GM23338 (cell line): Measurements from ENCODE around the gene SFMBT2. TPM values are rescaled to one million over a fixed set of nuclear protein-coding genes. Genes with fewer than 3 reads are reported as not detected.

Experiments
- ATAC-seq: fragments of 200-7000 bp; cut with Tn5 transposase; 3 replicates; pipeline ENCODE4 v1.9.1; 2020
- DNase-seq: peaks from one replicate; pipeline ENCODE4 v3.0.0-alpha.2; 2015; ENCODE audit warnings: low spot score
- H2AFZ ChIP-seq: fragments of 200-600 bp; sonication (generic); 2 replicates; pipeline ENCODE4 v1.8.0; 2016; ENCODE audit warnings: antibody characterized with exemption, mild to moderate bottlenecking, moderate library complexity
- H3F3A ChIP-seq: fragments of 200-600 bp; sonication (generic); replicated peaks from 2 replicates; pipeline ENCODE4 v1.8.0; 2017; ENCODE audit warnings: antibody characterized with exemption, mixed run types, low read depth
- H3K27ac ChIP-seq: fragments of 200-600 bp; sonication (generic); 2 replicates; pipeline ENCODE4 v1.6.1; 2016; ENCODE audit warnings: low read depth
- H3K27me3 ChIP-seq: fragments of 200-600 bp; sonication (generic); 2 replicates; pipeline ENCODE4 v1.8.0; 2016; ENCODE audit warnings: mild to moderate bottlenecking, mixed run types, moderate library complexity; ENCODE audit not compliant: insufficient read depth
- H3K36me3 ChIP-seq: fragments of 200-600 bp; sonication (generic); 2 replicates; pipeline ENCODE4 v1.8.0; 2016; ENCODE audit warnings: mild to moderate bottlenecking; ENCODE audit not compliant: insufficient read depth
- H3K4me1 ChIP-seq: fragments of 200-600 bp; sonication (generic); 2 replicates; pipeline ENCODE4 v1.8.0; 2016; ENCODE audit warnings: mild to moderate bottlenecking, moderate library complexity; ENCODE audit not compliant: insufficient read depth
- H3K4me2 ChIP-seq: fragments of 200-600 bp; sonication (generic); 2 replicates; pipeline ENCODE4 v1.7.1; 2017; ENCODE audit warnings: mixed run types
- H3K4me3 ChIP-seq: fragments of 200-600 bp; sonication (generic); 2 replicates; pipeline ENCODE4 v1.6.1; 2016; ENCODE audit warnings: mixed run types
- H3K79me2 ChIP-seq: fragments of 200-600 bp; sonication (generic); replicated peaks from 2 replicates; pipeline ENCODE4 v1.8.0; 2017; ENCODE audit warnings: mild to moderate bottlenecking; ENCODE audit not compliant: insufficient read depth
- H3K9me2 ChIP-seq: fragments of 200-600 bp; sonication (generic); 2 replicates; pipeline ENCODE4 v1.8.0; 2017; ENCODE audit not compliant: insufficient read depth
- H4K20me1 ChIP-seq: fragments of 200-600 bp; sonication (generic); replicated peaks from 2 replicates; pipeline ENCODE4 v1.8.0; 2017; ENCODE audit warnings: mild to moderate bottlenecking; ENCODE audit not compliant: insufficient read depth
- H3K27ac Mint-ChIP-seq: 2 replicates; pipeline ENCODE4 v1.8.0; 2020; ENCODE audit warnings: inconsistent platforms, mild to moderate bottlenecking, moderate library complexity, mixed read lengths
- H3K27me3 Mint-ChIP-seq: 3 replicates; pipeline ENCODE4 v1.8.0; 2022; ENCODE audit warnings: low read depth, mild to moderate bottlenecking, moderate library complexity, mixed read lengths, inconsistent platforms; ENCODE audit not compliant: insufficient read depth, poor library complexity
- H3K36me3 Mint-ChIP-seq: 3 replicates; pipeline ENCODE4 v1.8.0; 2021; ENCODE audit warnings: low read depth, mild to moderate bottlenecking, inconsistent platforms, moderate library complexity, mixed read lengths
- H3K4me1 Mint-ChIP-seq: 3 replicates; pipeline ENCODE4 v1.8.0; 2020; ENCODE audit warnings: mild to moderate bottlenecking, inconsistent platforms, mixed read lengths
- H3K4me3 Mint-ChIP-seq: 3 replicates; pipeline ENCODE4 v1.8.0; 2021; ENCODE audit warnings: moderate library complexity, mild to moderate bottlenecking, inconsistent platforms, mixed read lengths
- H3K9me3 Mint-ChIP-seq: 3 replicates; pipeline ENCODE4 v1.8.0; 2020; ENCODE audit warnings: moderate library complexity, mild to moderate bottlenecking, inconsistent platforms, mixed read lengths
- CREB1 ChIP-seq: fragments of 250-450 bp; sonication (Bioruptor Pico); IDR thresholded peaks from 2 replicates; pipeline ENCODE4 v1.5.0; 2020; ENCODE audit warnings: low read depth, mild to moderate bottlenecking, moderate library complexity
- CTCF ChIP-seq, 2 experiments: fragments of 200-600 bp in 1 of 2; sonication (generic) in 1 of 2; conservative IDR thresholded peaks; 2 replicates each; pipeline versions ENCODE4 v1.5.1 to v1.6.1; 2016 to 2017; ENCODE audit warnings: antibody characterized with exemption in 2 of 2, low read depth in 2 of 2, mild to moderate bottlenecking in 2 of 2, moderate library complexity in 1 of 2
- EZH2 ChIP-seq: fragments of 200-600 bp; sonication (generic); IDR thresholded peaks from one replicate; pipeline ENCODE4 v1.8.0; 2017; ENCODE audit warnings: antibody characterized with exemption, mild to moderate bottlenecking, low read depth; ENCODE audit not compliant: unreplicated experiment
- EZH2phosphoT487 ChIP-seq: fragments of 200-600 bp; sonication (generic); IDR thresholded peaks from one replicate; pipeline ENCODE4 v1.8.1; 2018; ENCODE audit warnings: antibody characterized with exemption; ENCODE audit not compliant: unreplicated experiment
- POLR2AphosphoS5 ChIP-seq: IDR thresholded peaks from 2 replicates; pipeline ENCODE4 v1.6.1; 2016; ENCODE audit warnings: antibody characterized with exemption, low read depth
- ZNF114 ChIP-seq: fragments of 250-450 bp; sonication (Bioruptor Pico); IDR thresholded peaks from 2 replicates; pipeline ENCODE4 v1.5.0; 2020; ENCODE audit warnings: mild to moderate bottlenecking, moderate library complexity
- ZNF331 ChIP-seq: fragments of 250-450 bp; sonication (Bioruptor Pico); IDR thresholded peaks from 2 replicates; pipeline ENCODE4 v1.5.0; 2020; ENCODE audit warnings: low read depth, mild to moderate bottlenecking, moderate library complexity
- polyA plus RNA-seq: library from polyadenylated mRNA; unstranded; fragments of >200 nt; fragmentation: Nextera tagmentation; extraction: Ambion mirVana; gene quantifications from 2 replicates; pipeline ENCODE4 v1.2.1, GENCODE V29; 2016
- total RNA-seq: library from RNA; depleted of rRNA; stranded (reverse); fragments of >200 nt; shearing (Covaris generic); gene quantifications from 2 replicates; pipeline ENCODE4 v1.2.3, GENCODE V29; 2014
- TF ChIP-seq, protein P1 (sequence below): IDR thresholded peaks from one replicate; pipeline ENCODE4 v1.6.1; 2018; ENCODE audit warnings: antibody characterized with exemption; ENCODE audit not compliant: unreplicated experiment

SFMBT2 gene
- total and polyA plus RNA-seq, 2 experiments from 2014 or later: 2.7 to 6.7 TPM

- peaks cover 2% of the 10 kb centered on the region; the same call in 1 of the 3 replicates for H3K36me3 Mint-ChIP-seq
- Histone ChIP-seq H4K20me1 (peaks cover 4% of the 10 kb centered on the region; the same call in 1 of the 2 replicates), H3K4me3 (no peak overlapping the region), H3K36me3 (no peaks in the 10 kb centered on the region), H3K79me2 (no peaks in the 10 kb centered on the region), H3F3A (no peaks in the 10 kb centered on the region), H3K4me2 (no peak overlapping the region), H3K9me2 (no peaks in the 10 kb centered on the region), H3K27ac (no peak overlapping the region), H2AFZ (no peak overlapping the region), H3K27me3 (no peaks in the 10 kb centered on the region), H3K4me1 (peaks cover 25% of the 10 kb centered on the region)
- ATAC-seq (no peak), DNase-seq (no peak)
- peaks cover 31% of the 10 kb centered on the region for H3K4me1 Mint-ChIP-seq
- H3K9me3 Mint-ChIP-seq: peaks cover 2% of the 10 kb centered on the region; the same call in 1 of the 3 replicates
- no peak for TF ChIP-seq EZH2
- no peak for TF ChIP-seq CTCF (conservative IDR thresholded peaks at IDR 0.05; ENCODE audit: low read depth in 2 of 2)
- TF ChIP-seq POLR2AphosphoS5: no peak
- no peak for TF ChIP-seq EZH2phosphoT487
- no peak for TF ChIP-seq CREB1 (CRISPR knock-in tag)
- no peak for TF ChIP-seq ZNF114 (CRISPR knock-in tag)
- TF ChIP-seq, protein P1, sequence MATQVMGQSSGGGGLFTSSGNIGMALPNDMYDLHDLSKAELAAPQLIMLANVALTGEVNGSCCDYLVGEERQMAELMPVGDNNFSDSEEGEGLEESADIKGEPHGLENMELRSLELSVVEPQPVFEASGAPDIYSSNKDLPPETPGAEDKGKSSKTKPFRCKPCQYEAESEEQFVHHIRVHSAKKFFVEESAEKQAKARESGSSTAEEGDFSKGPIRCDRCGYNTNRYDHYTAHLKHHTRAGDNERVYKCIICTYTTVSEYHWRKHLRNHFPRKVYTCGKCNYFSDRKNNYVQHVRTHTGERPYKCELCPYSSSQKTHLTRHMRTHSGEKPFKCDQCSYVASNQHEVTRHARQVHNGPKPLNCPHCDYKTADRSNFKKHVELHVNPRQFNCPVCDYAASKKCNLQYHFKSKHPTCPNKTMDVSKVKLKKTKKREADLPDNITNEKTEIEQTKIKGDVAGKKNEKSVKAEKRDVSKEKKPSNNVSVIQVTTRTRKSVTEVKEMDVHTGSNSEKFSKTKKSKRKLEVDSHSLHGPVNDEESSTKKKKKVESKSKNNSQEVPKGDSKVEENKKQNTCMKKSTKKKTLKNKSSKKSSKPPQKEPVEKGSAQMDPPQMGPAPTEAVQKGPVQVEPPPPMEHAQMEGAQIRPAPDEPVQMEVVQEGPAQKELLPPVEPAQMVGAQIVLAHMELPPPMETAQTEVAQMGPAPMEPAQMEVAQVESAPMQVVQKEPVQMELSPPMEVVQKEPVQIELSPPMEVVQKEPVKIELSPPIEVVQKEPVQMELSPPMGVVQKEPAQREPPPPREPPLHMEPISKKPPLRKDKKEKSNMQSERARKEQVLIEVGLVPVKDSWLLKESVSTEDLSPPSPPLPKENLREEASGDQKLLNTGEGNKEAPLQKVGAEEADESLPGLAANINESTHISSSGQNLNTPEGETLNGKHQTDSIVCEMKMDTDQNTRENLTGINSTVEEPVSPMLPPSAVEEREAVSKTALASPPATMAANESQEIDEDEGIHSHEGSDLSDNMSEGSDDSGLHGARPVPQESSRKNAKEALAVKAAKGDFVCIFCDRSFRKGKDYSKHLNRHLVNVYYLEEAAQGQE: no peak
- TF ChIP-seq ZNF331 (CRISPR knock-in tag): no peak
- H3K4me3 Mint-ChIP-seq: no peak overlapping the region
- no peak overlapping the region; the same call in 1 of the 2 replicates for H3K27ac Mint-ChIP-seq
- peaks cover 4% of the 10 kb centered on the region for H3K27me3 Mint-ChIP-seq
Observed at GRCh38 chr10:7337431-7338171, 73.2 kb downstream of the SFMBT2 start.

- H3K4me3 ChIP-seq: no peak overlapping the region
- no peaks in the 10 kb centered on the region for H3K36me3 ChIP-seq
- Mint-ChIP-seq H3K36me3 (no peaks in the 10 kb centered on the region), H3K27me3 (peaks cover 4% of the 10 kb centered on the region), H3K4me3 (no peak overlapping the region), H3K4me1 (peaks cover 30% of the 10 kb centered on the region), H3K27ac (no peak overlapping the region), H3K9me3 (no peaks in the 10 kb centered on the region)
- H3K9me2 ChIP-seq: no peaks in the 10 kb centered on the region
- no peak for DNase-seq
- no peaks in the 10 kb centered on the region for H3K27me3 ChIP-seq
- no peak overlapping the region for H2AFZ ChIP-seq
- H4K20me1 ChIP-seq: peaks cover 4% of the 10 kb centered on the region; the same call in 1 of the 2 replicates
- H3K4me2 ChIP-seq: no peak overlapping the region
- H3K27ac ChIP-seq: no peak overlapping the region
- H3F3A ChIP-seq: no peaks in the 10 kb centered on the region
- H3K79me2 ChIP-seq: no peaks in the 10 kb centered on the region
- ATAC-seq: no peak
- peaks cover 19% of the 10 kb centered on the region for H3K4me1 ChIP-seq
- TF ChIP-seq CTCF (conservative IDR thresholded peaks at IDR 0.05; ENCODE audit: low read depth in 2 of 2) (no peak), ZNF331 (CRISPR knock-in tag) (no peak), ZNF114 (CRISPR knock-in tag) (no peak), CREB1 (CRISPR knock-in tag) (no peak)
- TF ChIP-seq, protein P1: no peak
Observed at GRCh38 chr10:7335977-7336376, 74.9 kb downstream of the SFMBT2 start.
